A549 (cell line): ENCODE results near the gene CDC14B.

ENCODE experiments used
- BHLHE40 ChIP-seq: IDR thresholded peaks from 2 replicates; pipeline ENCODE4 v1.6.1; 2012; ENCODE audit warnings: low read depth, low read length, inconsistent platforms
- CHD2 ChIP-seq: fragments of 150-350 bp; IDR thresholded peaks from 2 replicates; pipeline ENCODE4 v1.6.1; 2014; ENCODE audit warnings: low read length; ENCODE audit not compliant: partially characterized antibody
- CTCF ChIP-seq: fragments of >200 bp; sonication (Bioruptor Twin); formaldehyde crosslinking; IDR thresholded peaks from 3 replicates; pipeline ENCODE4 v1.5.1; 2016
- EP300 ChIP-seq, 2 experiments: fragments of >200 bp; sonication (Bioruptor Twin); formaldehyde crosslinking; IDR thresholded peaks; 2 replicates in 1 of 2; 3 replicates in 1 of 2; pipeline ENCODE4 v1.6.1; 2016 to 2017
- HMGXB4 ChIP-seq: fragments of 250-450 bp; sonication (Bioruptor Pico); IDR thresholded peaks from 2 replicates; pipeline ENCODE4 v1.5.0; 2021; ENCODE audit warnings: mild to moderate bottlenecking, moderate library complexity, borderline replicate concordance
- JUN ChIP-seq, 2 experiments: fragments of >200 bp; sonication (Bioruptor Twin); formaldehyde crosslinking; IDR thresholded peaks; 2 replicates in 1 of 2; 3 replicates in 1 of 2; pipeline ENCODE4 v1.6.1; 2016 to 2017
- MAX ChIP-seq: IDR thresholded peaks from 2 replicates; pipeline ENCODE4 v1.6.1; 2012
- MYC ChIP-seq: IDR thresholded peaks from 2 replicates; pipeline ENCODE4 v1.6.1; 2012; ENCODE audit warnings: mild to moderate bottlenecking, inconsistent platforms, low read length, improper control_type of control experiment, borderline replicate concordance
- POLR2A ChIP-seq: IDR thresholded peaks from 2 replicates; pipeline ENCODE4 v1.6.1; 2012; ENCODE audit warnings: mild to moderate bottlenecking, low read length
- RAD21 ChIP-seq, 2 experiments: fragments of >200 bp in 1 of 2; sonication (Bioruptor Twin) in 1 of 2; formaldehyde crosslinking in 1 of 2; IDR thresholded peaks in 1 of 2; conservative IDR thresholded peaks in 1 of 2; 2 replicates in 1 of 2; 3 replicates in 1 of 2; pipeline ENCODE4 v1.6.1; 2012 to 2018; ENCODE audit warnings: inconsistent platforms in 1 of 2
- SMC3 ChIP-seq: fragments of >200 bp; sonication (Bioruptor Twin); formaldehyde crosslinking; IDR thresholded peaks from 3 replicates; pipeline ENCODE4 v1.6.1; 2018; ENCODE audit warnings: inconsistent platforms
- ZNF302 ChIP-seq: fragments of 250-450 bp; sonication (Bioruptor Pico); IDR thresholded peaks from 2 replicates; pipeline ENCODE4 v1.9.0; 2021; ENCODE audit warnings: inconsistent platforms, mild to moderate bottlenecking, moderate library complexity

- TF ChIP-seq BHLHE40: no peak
- TF ChIP-seq CTCF: no peak
- TF ChIP-seq MAX: no peak
- TF ChIP-seq SMC3: no peak
- TF ChIP-seq CHD2: no peak
- no peak for TF ChIP-seq RAD21 (conservative IDR thresholded peaks at IDR 0.05 in 1 of 2, IDR thresholded peaks at IDR 0.05 in 1 of 2)
- TF ChIP-seq MYC: no peak
- TF ChIP-seq JUN (IDR thresholded peaks at IDR 0.05): no peak
- TF ChIP-seq POLR2A: no peak
- TF ChIP-seq ZNF302 (CRISPR knock-in tag): no peak
- no peak for TF ChIP-seq EP300 (IDR thresholded peaks at IDR 0.05)
- TF ChIP-seq HMGXB4 (CRISPR knock-in tag): no peak
These were observed 47.7 kb upstream of the CDC14B start for GRCh38 chr9:96667363-96667728.
